HG03565 (cell line): Measurements from ENCODE around the gene GTF2I.
"Not testable (repeated sequence)": the region's sequence is repeated elsewhere in the genome, so short reads cannot be mapped to it uniquely, and the experiment has no call there.

Experiments used
- ATAC-seq: cut with Tn5 transposase; IDR thresholded peaks from one replicate; pipeline ENCODE4 v1.9.1; 2021; ENCODE audit warnings: mild to moderate bottlenecking, moderate library complexity; ENCODE audit not compliant: unreplicated experiment

Gene GTF2I

GRCh38 chr7:74773760-74774750 is 116.5 kb downstream of the GTF2I start, which contains the start of gene NCF1:
Gene NCF1 (plus strand): TSS chr7:74774011. CDS start chr7:74774032, 21 bp downstream.
- ATAC-seq = peak; percentile 67

DNA sequence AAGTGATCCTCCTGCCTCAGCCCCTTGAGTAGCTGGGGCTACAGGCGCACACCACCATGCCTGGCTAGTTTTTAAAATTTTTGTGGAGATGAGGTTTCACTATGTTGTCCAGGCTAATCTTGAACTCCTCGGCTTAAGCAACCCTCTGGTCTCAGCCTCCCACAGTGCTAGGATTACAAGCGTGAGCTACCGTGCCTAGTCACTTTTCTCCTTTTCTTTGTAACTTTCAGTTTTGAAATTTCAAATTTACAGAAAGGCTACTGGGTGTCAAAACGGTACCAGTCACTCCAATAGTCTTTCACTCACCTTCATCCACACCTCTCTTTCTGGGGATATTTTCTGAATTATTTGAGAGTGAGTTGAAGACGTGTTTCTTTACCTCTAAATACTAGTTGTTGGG is 117.6 kb downstream of the GTF2I start:
- not testable (repeated sequence) for ATAC-seq

DNA sequence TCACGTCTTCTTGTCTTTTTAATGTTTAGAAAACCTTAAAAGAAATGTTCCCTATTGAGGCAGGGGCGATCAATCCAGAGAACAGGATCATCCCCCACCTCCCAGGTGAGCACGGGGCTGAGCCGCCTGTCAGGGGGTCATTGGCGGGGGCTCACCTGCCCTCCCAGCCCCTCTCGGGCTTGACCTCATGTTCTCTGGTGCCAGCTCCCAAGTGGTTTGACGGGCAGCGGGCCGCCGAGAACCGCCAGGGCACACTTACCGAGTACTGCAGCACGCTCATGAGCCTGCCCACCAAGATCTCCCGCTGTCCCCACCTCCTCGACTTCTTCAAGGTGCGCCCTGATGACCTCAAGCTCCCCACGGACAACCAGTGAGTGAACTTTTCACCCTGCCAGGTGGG is 121.5 kb downstream of the GTF2I start:
- not testable (repeated sequence) for ATAC-seq

DNA sequence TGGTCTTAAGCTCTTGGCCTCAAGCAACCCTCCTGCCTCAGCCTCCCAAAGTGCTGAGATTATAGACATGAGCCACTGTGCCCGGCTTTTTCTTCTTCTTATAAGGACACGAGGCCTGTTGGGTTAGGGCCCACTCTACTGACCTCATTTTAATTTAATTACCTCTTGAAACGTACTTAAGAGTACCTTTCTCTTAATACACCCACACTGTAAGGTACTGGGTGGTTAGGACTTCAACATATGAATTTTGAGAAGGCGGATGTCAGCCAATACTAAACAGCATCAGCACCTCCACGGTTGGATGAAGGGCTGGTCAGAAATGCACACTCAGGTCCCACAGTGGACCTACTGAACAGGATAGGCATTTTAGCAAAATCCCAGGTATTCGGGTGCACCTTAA is 124.2 kb downstream of the GTF2I start:
- not testable (repeated sequence) for ATAC-seq

DNA sequence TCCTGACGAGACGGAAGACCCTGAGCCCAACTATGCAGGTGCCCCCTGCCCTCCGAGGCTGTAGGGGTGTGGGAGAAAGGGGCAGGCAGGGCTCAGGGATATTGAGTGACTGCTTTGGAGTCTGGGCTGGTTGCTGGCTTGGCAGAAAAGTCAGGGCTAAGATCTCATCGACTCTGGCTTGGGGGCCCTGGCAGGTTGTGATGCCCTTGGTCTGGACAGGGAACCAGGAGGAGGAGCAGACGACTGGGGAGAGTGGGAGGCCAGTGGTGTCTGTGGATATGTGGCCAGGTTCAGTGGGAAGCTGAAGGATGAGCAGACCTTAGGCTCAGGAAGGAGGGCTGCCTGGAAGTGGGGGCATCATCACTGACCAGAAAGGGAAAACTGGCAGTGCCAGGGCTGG is 126.1 kb downstream of the GTF2I start:
- ATAC-seq = not testable (repeated sequence)

- peak; percentile 79 for ATAC-seq
Measured at GRCh38 chr7:74788369-74789150, 131.0 kb downstream of the GTF2I start.

DNA sequence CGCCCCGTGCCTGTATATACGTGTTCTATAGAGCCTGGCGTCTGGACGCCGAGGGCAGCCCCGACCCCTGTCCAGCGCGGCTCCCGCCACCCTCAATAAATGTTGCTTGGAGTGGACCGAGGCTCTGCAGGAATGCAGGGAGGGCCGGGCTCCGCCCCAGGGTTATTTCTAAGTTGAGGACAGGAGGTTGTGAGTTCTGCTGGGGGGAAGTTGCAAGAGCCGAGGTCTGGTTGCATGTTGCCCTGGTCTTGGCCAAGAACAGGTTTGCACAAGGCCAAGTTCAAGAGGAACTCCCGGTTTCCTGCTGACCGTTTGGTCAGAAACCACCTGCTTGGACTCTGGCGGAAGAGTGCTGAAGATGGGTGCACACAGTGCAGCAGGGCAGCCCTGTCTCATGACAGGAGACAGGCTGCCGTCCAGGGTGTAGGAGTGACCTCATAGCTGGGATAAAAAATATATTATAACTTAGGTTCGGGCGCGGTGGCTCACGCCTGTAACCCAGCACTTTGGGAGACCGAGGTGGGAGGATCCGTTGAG is 131.8 kb downstream of the GTF2I start:
- not testable (repeated sequence) for ATAC-seq

DNA sequence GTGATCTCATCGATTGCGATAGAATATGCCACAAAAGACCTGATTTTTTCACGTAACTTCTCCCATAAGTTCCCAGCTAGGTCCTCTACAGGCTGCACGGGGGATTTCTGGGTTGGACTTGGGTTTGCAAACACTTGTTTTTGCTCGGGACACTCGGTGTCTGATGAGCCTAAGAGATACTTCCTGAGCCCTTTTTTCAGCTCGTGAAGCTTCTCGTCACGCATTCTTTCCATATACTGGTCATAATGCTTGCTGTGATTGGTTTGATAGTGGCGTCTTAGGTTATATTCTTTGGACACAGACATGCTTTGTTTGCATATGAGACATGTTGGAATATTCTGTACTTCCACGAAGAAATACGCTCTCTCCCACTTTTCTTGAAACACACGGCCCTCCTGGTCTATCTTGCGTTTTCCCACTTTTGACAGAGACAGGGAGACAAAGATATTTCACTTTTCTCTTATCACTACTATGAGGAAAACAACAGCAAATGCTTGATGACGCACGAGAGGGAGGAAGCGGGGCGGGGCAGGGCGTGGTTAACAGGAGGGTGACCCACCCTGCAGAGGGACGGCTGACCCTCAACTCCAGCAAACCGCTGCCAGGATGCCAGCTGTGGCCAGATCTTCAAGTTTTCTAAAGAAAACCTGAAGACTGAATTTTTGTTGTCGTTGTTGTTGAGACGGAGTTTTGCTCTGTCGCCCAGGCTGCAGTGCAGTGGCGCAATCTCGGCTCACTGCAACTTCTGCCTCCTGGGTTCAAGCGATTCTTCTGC is 140.5 kb downstream of the GTF2I start:
- not testable (repeated sequence) for ATAC-seq

DNA sequence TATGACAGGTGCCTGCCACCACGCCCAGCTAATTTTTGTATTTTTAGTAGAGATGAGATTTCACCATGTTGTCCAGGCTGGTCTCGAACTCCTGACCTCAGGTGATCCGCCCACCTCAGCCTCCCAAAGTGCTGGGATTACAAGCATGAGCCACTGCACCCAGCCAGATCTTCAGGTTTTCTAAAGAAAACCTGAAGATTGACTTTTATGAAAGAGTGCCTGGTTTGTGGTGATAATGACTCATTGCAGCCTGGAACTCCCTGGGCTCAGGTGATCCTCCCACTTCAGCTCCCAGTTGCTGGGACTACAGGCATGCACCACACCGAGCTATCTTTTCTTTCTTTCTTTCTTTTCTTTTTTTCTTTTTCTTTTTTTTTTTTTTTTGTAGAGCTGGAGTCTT is 141.1 kb downstream of the GTF2I start:
- not testable (repeated sequence) for ATAC-seq
